ENCODE measurements around the gene HIPK2.

GRCh38 chr7:139623518-139623917 is 154.3 kb downstream of the HIPK2 start:
- TF ChIP-seq CTCF (IDR thresholded peaks at IDR 0.05; ENCODE audit: low read depth, low read length) (no peak), POLR2A (IDR thresholded peaks at IDR 0.05; ENCODE audit: extremely low read depth, insufficient read length) (no peak), MAX (IDR thresholded peaks at IDR 0.05; ENCODE audit: low read depth, low read length) (no peak), MYC (IDR thresholded peaks at IDR 0.05; ENCODE audit: low read depth, low read length) (no peak)

Measured in NB4 (cell line).